GM18858 (cell line): Measurements from ENCODE around the gene SIGLEC15.
"Not testable (repeated sequence)": the region's sequence is repeated elsewhere in the genome, so short reads cannot be mapped to it uniquely, and the experiment has no call there.

Experiments used
- ATAC-seq: cut with Tn5 transposase; IDR thresholded peaks from one replicate; pipeline ENCODE4 v1.9.1; 2021; ENCODE audit not compliant: unreplicated experiment

The SIGLEC15 gene

GRCh38 chr18:45841765-45842442, 16.4 kb downstream of the SIGLEC15 start:
- ATAC-seq = no peak

GRCh38 chr18:45843019-45843418, 17.5 kb downstream of the SIGLEC15 start:
- no peak for ATAC-seq

DNA sequence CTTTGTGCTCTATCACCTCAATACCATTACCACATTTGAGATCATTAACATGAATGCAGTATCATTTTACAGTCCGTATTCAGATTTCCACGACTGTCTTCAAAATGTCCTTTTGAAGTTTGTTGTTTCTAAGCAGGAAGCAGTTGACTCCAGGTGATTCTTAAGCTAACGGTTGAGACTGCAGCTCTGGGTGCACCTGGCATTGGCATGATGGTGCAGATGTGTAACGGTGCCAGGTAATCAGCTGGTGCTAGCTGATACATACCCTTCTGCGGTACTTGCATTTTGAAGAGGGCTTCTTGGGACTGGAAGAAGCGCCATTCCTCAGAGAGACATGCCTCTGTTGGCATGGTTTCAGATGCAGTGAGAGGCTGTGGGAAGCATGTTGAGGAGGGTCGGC, 19.5 kb downstream of the SIGLEC15 start:
- no peak for ATAC-seq

- ATAC-seq = no peak
These were observed 19.9 kb downstream of the SIGLEC15 start for GRCh38 chr18:45845410-45845809.

DNA sequence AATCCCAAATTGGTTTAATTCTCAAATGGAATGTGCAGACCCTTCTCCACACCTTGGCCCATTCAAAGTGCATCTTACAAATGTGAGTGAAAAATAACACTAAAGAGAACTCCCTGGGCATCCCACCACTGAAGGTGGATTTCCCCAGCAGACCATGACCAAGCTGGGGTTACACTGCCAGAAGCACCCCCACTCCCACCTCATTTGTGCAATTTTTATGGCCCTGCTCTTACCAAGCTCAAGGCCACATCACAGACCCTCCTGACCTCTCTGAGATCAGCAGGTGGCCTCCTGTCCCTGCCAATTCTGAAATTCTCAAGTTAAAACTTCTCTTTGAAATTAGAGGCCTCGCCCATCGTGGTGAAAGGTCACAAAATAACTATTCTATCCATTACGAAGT, 21.6 kb downstream of the SIGLEC15 start:
- no peak for ATAC-seq

- not testable (repeated sequence) for ATAC-seq
These were observed 23.2 kb downstream of the SIGLEC15 start for GRCh38 chr18:45848643-45849042.

GRCh38 chr18:45849529-45849928, 24.1 kb downstream of the SIGLEC15 start:
- ATAC-seq = no peak

DNA sequence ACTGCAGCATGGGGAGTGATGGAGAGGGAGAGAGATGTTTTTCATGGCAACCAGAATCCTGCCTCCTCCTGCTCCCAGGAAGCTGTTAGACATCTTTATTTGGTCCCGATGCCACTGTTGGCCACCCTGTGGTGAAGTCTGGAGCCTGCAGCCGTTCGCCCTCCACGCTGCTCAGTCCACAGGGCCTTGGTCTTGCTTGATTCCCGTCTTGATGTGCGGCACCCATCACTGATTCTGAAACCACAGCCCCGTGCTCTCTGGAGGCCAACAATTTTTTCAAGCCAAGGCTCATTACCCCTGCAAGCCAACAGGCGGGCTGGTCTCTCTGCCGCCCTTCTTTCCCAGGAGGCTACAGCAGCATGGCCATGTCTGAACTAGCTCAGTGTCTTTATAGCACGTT, 24.5 kb downstream of the SIGLEC15 start:
- no peak for ATAC-seq

DNA sequence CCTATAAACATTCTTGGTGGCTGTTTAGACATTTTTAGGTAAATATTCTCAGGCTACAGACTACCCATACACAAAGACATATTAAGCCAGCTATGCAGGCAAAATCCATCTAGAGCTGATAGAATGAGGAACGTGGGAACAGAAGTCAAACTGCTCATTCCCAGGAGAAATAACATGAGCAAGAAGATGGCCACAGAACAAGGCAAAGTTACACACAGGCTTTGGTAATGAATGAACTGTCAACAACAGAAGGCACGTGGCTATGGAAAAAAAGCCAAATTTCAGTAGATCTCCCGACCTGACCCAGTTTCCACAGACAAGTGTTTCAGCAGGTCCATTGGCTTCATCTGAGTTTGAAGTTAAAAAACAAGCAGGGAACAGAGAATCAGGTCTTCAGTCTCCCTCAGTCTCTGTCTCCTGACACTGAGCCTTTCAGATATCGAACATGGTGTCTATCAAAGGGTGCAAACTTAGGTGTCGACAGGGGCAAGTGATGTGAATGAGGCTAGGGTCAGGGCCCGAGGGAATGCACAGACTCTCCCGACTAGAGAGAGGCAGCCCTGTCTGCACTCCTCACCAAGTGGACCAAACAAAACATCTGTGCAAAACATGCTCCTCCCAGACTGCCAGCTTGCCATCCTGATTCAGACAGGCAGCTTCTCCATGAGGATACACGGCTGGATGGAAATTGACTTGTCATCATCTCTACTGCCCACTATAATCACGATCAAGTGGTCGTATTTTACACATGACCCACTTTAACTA, 25.9 kb downstream of the SIGLEC15 start:
- no peak for ATAC-seq

- no peak for ATAC-seq
These were observed 27.2 kb downstream of the SIGLEC15 start for GRCh38 chr18:45852631-45853030.

DNA sequence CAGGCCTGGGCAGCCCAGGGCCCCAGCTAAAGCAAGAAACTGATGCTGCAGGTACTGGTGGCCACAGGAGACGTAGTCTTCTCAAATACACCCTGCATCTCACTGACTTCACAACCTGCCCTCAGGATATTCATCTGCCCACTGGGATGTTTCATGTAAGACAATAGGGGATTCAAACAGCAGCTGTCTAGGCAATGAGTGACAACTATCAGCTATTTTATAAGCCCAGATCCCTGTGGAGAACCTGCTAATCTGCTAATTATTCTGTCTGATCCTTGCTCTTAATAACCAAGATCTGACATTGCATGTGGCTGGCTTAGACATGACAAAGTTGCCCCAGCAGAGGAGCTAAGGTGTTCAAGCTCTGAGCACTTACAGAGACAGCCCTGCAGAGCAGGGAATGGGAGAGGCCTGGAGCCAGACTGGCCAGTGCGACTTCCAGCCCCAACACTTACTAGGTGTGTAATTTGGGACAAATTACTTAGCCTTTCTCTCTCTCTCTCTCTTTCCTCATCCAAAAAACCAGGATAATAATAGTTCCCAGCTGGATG, 28.6 kb downstream of the SIGLEC15 start:
- no peak for ATAC-seq

- no peak for ATAC-seq
These were observed 31.1 kb downstream of the SIGLEC15 start for GRCh38 chr18:45856531-45856930.

DNA sequence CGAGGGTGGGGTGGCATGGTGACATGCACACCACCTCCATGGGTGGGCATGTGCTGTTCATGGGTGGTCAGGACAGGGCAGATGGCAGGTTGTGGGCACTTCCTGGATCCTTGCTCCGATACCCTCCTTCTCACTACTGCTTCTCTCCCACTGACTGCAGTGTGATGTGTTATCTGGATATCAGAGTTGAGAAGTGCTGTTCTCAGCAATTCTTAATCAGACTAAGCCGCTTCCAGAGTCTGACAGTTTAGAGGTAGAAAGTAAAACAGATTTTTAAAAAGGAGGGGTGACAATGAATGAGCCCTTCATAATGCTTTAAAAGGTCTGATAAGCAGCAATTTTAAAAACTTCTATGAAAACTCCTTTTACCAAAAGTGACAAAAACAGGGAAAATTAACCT, 33.9 kb downstream of the SIGLEC15 start:
- no peak for ATAC-seq

GRCh38 chr18:45860492-45860891, 35.0 kb downstream of the SIGLEC15 start:
- ATAC-seq = no peak

DNA sequence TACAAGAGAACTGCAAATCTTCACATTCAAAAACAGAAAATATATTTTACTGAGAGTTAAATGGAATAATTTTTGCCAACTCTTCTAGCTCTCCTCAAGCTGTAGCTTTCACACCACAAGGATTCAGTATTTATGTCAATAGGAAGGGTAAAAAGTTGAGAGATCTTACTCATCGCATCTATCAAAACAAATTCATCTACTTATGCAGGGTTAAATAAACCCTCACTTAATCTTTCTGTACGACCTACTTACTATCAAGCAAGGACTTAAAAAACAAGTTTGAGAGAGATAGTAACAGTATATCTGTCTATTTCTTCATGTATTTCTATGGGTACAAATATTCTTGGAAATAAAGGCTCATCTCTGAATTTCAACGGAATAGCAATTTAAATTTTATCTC, 35.5 kb downstream of the SIGLEC15 start:
- no peak for ATAC-seq

GRCh38 chr18:45861926-45862325, 36.5 kb downstream of the SIGLEC15 start:
- no peak for ATAC-seq

DNA sequence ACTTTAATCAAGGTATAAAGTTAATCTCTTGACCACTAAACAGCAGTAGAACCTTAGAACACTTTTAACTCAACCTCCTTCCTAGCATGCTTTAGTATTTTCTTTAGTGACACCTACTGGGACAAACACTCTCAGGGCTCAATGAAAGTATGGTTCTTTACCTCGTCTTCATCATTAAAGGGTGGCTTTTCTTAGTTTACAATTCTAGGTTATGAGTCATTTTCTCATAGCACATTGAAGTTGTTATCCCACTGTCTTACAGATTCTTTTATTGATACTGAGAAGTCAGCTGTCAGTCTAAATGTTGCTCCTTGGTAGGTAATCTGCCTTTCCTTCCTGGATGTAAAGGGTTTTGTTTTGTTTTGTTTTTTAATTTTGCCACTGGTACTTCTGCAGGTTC, 38.0 kb downstream of the SIGLEC15 start:
- ATAC-seq = no peak

- no peak for ATAC-seq
These were observed 38.6 kb downstream of the SIGLEC15 start for GRCh38 chr18:45864081-45864480.

- ATAC-seq = no peak
These were observed 40.0 kb downstream of the SIGLEC15 start for GRCh38 chr18:45865466-45865865.

DNA sequence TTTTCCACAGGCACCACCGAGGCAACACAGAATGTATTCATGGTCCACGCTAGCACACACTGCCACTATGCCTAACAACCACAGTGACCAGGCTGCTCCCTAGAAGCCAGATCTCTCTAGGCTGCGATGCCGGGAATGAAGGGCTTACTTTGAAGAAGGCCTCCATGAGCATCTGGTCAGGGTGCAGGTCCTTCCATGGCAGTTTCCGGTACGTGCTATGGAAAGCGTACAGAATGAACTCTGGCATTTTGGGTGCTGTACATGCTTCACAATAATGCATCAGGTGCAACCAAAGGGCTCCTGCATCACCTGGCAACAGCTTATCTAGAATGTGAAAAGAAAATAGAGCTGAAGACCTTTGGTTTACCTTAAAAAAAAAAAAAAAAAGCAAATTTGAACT, 44.9 kb downstream of the SIGLEC15 start:
- no peak for ATAC-seq

DNA sequence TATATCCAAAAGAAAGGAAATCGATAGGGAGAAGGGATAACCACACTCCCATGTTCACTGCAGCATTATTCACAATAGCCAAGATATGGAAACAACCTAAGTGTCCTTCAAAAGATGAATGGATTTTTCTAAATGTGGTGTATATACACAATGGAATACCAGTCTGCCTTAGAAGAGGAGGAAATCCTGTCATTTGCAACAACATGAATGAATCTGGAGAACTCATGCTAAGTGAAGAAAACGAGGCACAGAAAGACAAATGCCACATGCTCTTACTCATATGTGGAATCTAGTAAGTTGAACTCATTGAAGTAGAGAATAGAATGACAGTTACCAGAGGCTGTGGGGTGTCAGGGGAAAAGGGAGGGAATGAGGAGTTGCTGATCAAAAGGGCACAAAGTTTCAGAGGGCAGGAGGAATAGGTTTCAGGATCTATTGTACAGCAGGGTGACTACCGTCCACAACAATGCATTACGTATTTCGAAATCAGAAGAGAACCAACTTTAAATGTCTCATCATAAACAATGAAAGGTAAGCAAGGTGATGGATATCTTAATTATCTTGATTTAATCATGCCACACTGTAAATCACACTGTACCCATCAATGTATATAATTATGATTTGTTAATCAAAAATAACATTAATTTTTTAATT, 46.1 kb downstream of the SIGLEC15 start:
- ATAC-seq = no peak
